Panc1 (cell line): Measurements from ENCODE around the gene MRPL14. TPM values are rescaled to one million over a fixed set of nuclear protein-coding genes. Genes with fewer than 3 reads are reported as not detected.

ENCODE experiments used
- ATAC-seq: fragments of 200-7000 bp; cut with Tn5 transposase; 2 replicates; pipeline ENCODE4 v1.9.1; 2020; ENCODE audit warnings: mild to moderate bottlenecking, moderate library complexity
- BruUV-seq: library from RNA; stranded (reverse); fragments of 400-500 nt; replicated peaks from 2 replicates; lab custom pipeline; 2021; lab: Mats Ljungman, UMichigan
- CTCF ChIA-PET: fragments of 300-600 bp; sonication (Branson Sonifier 250); formaldehyde crosslinking; loops from one replicate; lab custom pipeline; 2022; ENCODE audit warnings: antibody characterized with exemption; lab: Charles Lee
- POLR2A ChIA-PET: fragments of 300-600 bp; sonication (Branson Sonifier 250); formaldehyde crosslinking; loops from one replicate; lab custom pipeline; 2022; ENCODE audit warnings: antibody characterized with exemption; lab: Charles Lee
- DNase-seq: peaks from one replicate; pipeline ENCODE4 v3.0.0-alpha.2; 2010; ENCODE audit warnings: low read depth, low spot score
- H3K27ac ChIP-seq: 2 replicates; pipeline ENCODE4 v1.5.1; 2011; ENCODE audit warnings: mild to moderate bottlenecking, low read length, inconsistent platforms
- H3K27me3 ChIP-seq: fragments of 200-500 bp; sonication (Bioruptor generic); 2 replicates; pipeline ENCODE4 v1.6.0; 2014; ENCODE audit warnings: low read length, inconsistent platforms; ENCODE audit not compliant: control insufficient read depth, insufficient read depth
- H3K36me3 ChIP-seq: fragments of 200-500 bp; sonication (Bioruptor generic); 2 replicates; pipeline ENCODE4 v1.5.1; 2014; ENCODE audit warnings: inconsistent platforms, mild to moderate bottlenecking, low read length, moderate library complexity; ENCODE audit not compliant: control insufficient read depth, insufficient read depth
- H3K4me1 ChIP-seq: 2 replicates; pipeline ENCODE4 v1.5.1; 2011; ENCODE audit warnings: inconsistent platforms, mild to moderate bottlenecking, low read length, moderate library complexity; ENCODE audit not compliant: control insufficient read depth, insufficient read depth
- H3K4me3 ChIP-seq, 2 experiments: 2 replicates each; pipeline ENCODE4 v1.5.1; 2011 to 2012; ENCODE audit warnings: low read depth in 2 of 2, low read length in 2 of 2, mild to moderate bottlenecking in 2 of 2, inconsistent platforms in 1 of 2, moderate library complexity in 1 of 2
- H3K9me3 ChIP-seq: fragments of 200-500 bp; sonication (Bioruptor generic); 2 replicates; pipeline ENCODE4 v1.5.1; 2014; ENCODE audit warnings: low read depth, mild to moderate bottlenecking, inconsistent platforms, low read length, moderate library complexity; ENCODE audit not compliant: control insufficient read depth, insufficient read depth
- POLR2AphosphoS5 ChIP-seq: IDR thresholded peaks from 2 replicates; pipeline ENCODE4 v1.6.1; 2012; ENCODE audit warnings: mild to moderate bottlenecking, low read depth, low read length, moderate library complexity
- SIN3A ChIP-seq: IDR thresholded peaks from 2 replicates; pipeline ENCODE4 v1.6.1; 2012; ENCODE audit warnings: low read depth, mild to moderate bottlenecking, low read length, moderate library complexity, borderline replicate concordance; ENCODE audit not compliant: insufficient read depth
- TCF7L2 ChIP-seq: IDR thresholded peaks from 2 replicates; pipeline ENCODE4 v1.6.1; 2011; ENCODE audit warnings: mild to moderate bottlenecking, low read depth, low read length, inconsistent platforms
- in situ Hi-C: cut with HindIII; loops from 2 replicates; pipeline ENCODE4 v1.10.0; 2016; ENCODE audit warnings: low sequenced_read_pairs, low pct_unique_long_range_greater_than_20kb
- intact Hi-C: fragments of 100-400 bp; cut with micrococcal nuclease; formaldehyde crosslinking; loops from one replicate; pipeline ENCODE4 v1.10.0; 2022; ENCODE audit not compliant: unreplicated experiment
- total RNA-seq: library from RNA; stranded (reverse); gene quantifications from one replicate; pipeline ENCODE4 v1.2.1, GENCODE V29; 2021; ENCODE audit not compliant: unreplicated experiment
- TF ChIP-seq, protein P1 (sequence below), 2 experiments: IDR thresholded peaks; 2 replicates each; pipeline ENCODE4 v1.6.1; 2011 to 2012; ENCODE audit warnings: low read depth in 2 of 2, control low read depth in 1 of 2, low read length in 1 of 2, mild to moderate bottlenecking in 1 of 2, moderate library complexity in 1 of 2; ENCODE audit not compliant: insufficient read depth in 1 of 2
- TF ChIP-seq, protein P2 (sequence below): fragments of 450-650 bp; IDR thresholded peaks from 2 replicates; pipeline ENCODE4 v1.5.1; 2017; ENCODE audit warnings: mild to moderate bottlenecking

The MRPL14 gene
- total RNA-seq, 1 experiment from 2014 or later = 82.0 TPM

DNA sequence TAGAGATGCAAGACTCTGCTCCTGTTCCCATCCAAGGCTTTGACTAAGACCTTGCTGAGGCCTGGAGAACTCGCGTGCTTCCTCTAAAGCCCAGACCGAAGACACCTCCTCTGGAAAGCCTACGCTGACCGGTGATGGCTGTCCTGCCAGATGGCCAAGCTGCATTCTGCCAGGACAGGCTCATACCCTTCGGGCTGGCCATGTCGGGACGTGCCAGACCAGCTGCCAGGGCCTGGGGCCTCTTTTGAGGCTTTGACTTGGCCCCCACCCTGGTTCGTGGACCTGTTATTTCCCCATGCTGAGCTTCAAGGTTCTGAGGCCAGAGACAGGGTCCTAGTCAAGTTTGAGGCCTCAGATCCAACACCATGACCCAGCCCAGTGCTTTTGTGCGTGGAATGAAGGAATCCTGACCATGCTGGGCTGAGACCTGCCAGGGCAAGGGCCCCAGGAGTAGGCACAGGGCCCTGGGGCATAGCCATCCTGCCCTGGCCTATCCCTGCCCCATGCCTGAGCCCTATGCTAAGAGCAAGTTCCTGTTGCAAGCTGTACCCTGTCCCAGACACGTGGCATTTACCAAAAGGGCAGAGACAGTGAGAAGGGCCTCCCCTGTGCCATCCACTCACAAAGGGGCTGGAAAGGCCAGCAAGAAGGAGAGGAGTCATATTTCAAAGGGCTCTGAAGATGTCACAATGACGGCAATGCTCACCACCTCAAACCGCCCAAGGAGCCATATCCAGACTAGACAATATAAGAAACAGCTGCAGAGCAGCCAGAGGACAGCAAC is 42.8 kb downstream of the MRPL14 start:
- H3K9me3 ChIP-seq = no peaks in the 10 kb centered on the region
- H3K36me3 ChIP-seq = no peaks in the 10 kb centered on the region
- ATAC-seq = no peak
- no peak for DNase-seq
- no peaks in the 10 kb centered on the region for H3K27me3 ChIP-seq
- H3K27ac ChIP-seq = no peak overlapping the region
- BruUV-seq = no TSS peak
- ChIA-PET POLR2A (interaction anchor here (0.6 kb wide), 1 partner anchor 164 kb away, joined by 5 read pairs; no protein-coding TSS in a partner anchor), CTCF (no interaction called here)
- TF ChIP-seq SIN3A (no peak), TCF7L2 (no peak), POLR2AphosphoS5 (no peak)
- TF ChIP-seq, protein P1, sequence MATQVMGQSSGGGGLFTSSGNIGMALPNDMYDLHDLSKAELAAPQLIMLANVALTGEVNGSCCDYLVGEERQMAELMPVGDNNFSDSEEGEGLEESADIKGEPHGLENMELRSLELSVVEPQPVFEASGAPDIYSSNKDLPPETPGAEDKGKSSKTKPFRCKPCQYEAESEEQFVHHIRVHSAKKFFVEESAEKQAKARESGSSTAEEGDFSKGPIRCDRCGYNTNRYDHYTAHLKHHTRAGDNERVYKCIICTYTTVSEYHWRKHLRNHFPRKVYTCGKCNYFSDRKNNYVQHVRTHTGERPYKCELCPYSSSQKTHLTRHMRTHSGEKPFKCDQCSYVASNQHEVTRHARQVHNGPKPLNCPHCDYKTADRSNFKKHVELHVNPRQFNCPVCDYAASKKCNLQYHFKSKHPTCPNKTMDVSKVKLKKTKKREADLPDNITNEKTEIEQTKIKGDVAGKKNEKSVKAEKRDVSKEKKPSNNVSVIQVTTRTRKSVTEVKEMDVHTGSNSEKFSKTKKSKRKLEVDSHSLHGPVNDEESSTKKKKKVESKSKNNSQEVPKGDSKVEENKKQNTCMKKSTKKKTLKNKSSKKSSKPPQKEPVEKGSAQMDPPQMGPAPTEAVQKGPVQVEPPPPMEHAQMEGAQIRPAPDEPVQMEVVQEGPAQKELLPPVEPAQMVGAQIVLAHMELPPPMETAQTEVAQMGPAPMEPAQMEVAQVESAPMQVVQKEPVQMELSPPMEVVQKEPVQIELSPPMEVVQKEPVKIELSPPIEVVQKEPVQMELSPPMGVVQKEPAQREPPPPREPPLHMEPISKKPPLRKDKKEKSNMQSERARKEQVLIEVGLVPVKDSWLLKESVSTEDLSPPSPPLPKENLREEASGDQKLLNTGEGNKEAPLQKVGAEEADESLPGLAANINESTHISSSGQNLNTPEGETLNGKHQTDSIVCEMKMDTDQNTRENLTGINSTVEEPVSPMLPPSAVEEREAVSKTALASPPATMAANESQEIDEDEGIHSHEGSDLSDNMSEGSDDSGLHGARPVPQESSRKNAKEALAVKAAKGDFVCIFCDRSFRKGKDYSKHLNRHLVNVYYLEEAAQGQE (IDR thresholded peaks at IDR 0.05; ENCODE audit: insufficient read depth in 1 of 2, low read depth in 2 of 2, low read length in 1 of 2) = no peak
- TF ChIP-seq, protein P2, sequence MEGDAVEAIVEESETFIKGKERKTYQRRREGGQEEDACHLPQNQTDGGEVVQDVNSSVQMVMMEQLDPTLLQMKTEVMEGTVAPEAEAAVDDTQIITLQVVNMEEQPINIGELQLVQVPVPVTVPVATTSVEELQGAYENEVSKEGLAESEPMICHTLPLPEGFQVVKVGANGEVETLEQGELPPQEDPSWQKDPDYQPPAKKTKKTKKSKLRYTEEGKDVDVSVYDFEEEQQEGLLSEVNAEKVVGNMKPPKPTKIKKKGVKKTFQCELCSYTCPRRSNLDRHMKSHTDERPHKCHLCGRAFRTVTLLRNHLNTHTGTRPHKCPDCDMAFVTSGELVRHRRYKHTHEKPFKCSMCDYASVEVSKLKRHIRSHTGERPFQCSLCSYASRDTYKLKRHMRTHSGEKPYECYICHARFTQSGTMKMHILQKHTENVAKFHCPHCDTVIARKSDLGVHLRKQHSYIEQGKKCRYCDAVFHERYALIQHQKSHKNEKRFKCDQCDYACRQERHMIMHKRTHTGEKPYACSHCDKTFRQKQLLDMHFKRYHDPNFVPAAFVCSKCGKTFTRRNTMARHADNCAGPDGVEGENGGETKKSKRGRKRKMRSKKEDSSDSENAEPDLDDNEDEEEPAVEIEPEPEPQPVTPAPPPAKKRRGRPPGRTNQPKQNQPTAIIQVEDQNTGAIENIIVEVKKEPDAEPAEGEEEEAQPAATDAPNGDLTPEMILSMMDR = no peak
- intact Hi-C loops = no loop called here
- no peak overlapping the region for H3K4me3 ChIP-seq
- in situ Hi-C loops = no loop called here
- H3K4me1 ChIP-seq = no peaks in the 10 kb centered on the region

DNA sequence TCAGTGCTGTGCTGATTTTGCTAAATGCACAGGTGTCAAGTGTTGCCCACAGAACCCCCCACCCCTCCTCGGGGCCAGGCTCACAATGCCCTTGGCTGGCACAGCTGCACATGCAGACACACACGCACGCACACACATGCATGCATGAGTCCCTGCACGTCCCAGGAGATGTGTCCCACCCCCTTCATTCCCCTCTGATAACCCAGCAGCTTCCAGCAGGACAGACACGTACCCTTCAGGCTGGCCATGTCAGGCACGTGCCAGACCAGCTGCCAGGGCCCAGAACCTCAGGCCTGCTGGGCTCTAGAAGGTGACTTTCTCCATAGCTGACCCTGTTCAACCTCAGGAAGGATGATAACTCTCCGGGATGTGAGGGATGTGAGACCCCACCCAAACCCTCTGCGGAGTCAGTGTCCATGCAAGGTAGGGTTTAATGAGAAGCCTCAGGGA is 44.4 kb downstream of the MRPL14 start:
- intact Hi-C loops = no loop called here
- ChIA-PET POLR2A (no interaction called here), CTCF (no interaction called here)
- H3K9me3 ChIP-seq = no peaks in the 10 kb centered on the region
- no peak for ATAC-seq
- H3K36me3 ChIP-seq = no peaks in the 10 kb centered on the region
- H3K27ac ChIP-seq = no peak overlapping the region
- TF ChIP-seq, protein P1 (IDR thresholded peaks at IDR 0.05; ENCODE audit: insufficient read depth in 1 of 2, low read depth in 2 of 2, low read length in 1 of 2) = no peak
- TF ChIP-seq, protein P2 = no peak
- TF ChIP-seq TCF7L2 (no peak), SIN3A (no peak), POLR2AphosphoS5 (no peak)
- in situ Hi-C loops = no loop called here
- H3K4me3 ChIP-seq = no peak overlapping the region
- no TSS peak for BruUV-seq
- H3K27me3 ChIP-seq = no peaks in the 10 kb centered on the region
- H3K4me1 ChIP-seq = no peaks in the 10 kb centered on the region; the same call in 1 of the 2 replicates
- no peak for DNase-seq
